NCI-H82 (cell line): ENCODE data around the gene TLR9.
"Not testable (repeated sequence)": the region's sequence is repeated elsewhere in the genome, so short reads cannot be mapped to it uniquely, and the experiment has no call there.

ENCODE experiments used
- DNase-seq: peaks from one replicate; lab custom pipeline; 2025; lab: John Stamatoyannopoulos, UW

TLR9 gene

GRCh38 chr3:52194485-52195290 is 30.8 kb downstream of the TLR9 start:
- DNase-seq, result no peak

GRCh38 chr3:52193065-52193464 is 32.4 kb downstream of the TLR9 start:
- no peak for DNase-seq

GRCh38 chr3:52191663-52192062 is 33.8 kb downstream of the TLR9 start:
- no peak for DNase-seq

GRCh38 chr3:52190294-52191074 is 35.0 kb downstream of the TLR9 start:
- no peak for DNase-seq

- no peak for DNase-seq
Observed at GRCh38 chr3:52188556-52188955, 36.9 kb downstream of the TLR9 start.

- DNase-seq, result no peak
Observed at GRCh38 chr3:52186729-52187128, 38.7 kb downstream of the TLR9 start.

GRCh38 chr3:52185837-52186236 is 39.6 kb downstream of the TLR9 start:
- no peak for DNase-seq

- no peak for DNase-seq
Observed at GRCh38 chr3:52185311-52185710, 40.1 kb downstream of the TLR9 start.

GRCh38 chr3:52184690-52185089 is 40.8 kb downstream of the TLR9 start:
- DNase-seq, result no peak

GRCh38 chr3:52183786-52184445 is 41.5 kb downstream of the TLR9 start:
- no peak for DNase-seq

GRCh38 chr3:52182691-52183090 is 42.8 kb downstream of the TLR9 start:
- DNase-seq, result no peak

- DNase-seq, result no peak
Observed at GRCh38 chr3:52182196-52182595, 43.2 kb downstream of the TLR9 start.

GRCh38 chr3:52181543-52181942 is 43.9 kb downstream of the TLR9 start:
- no peak for DNase-seq

GRCh38 chr3:52178537-52178936 is 46.9 kb downstream of the TLR9 start:
- DNase-seq, result no peak

GRCh38 chr3:52178126-52178525 is 47.3 kb downstream of the TLR9 start:
- DNase-seq, result not testable (repeated sequence)

GRCh38 chr3:52177701-52178042 is 47.8 kb downstream of the TLR9 start:
- no peak for DNase-seq

GRCh38 chr3:52176951-52177700 is 48.3 kb downstream of the TLR9 start:
- DNase-seq, result no peak

- peak; percentile 38 for DNase-seq
Observed at GRCh38 chr3:52176180-52176752, 49.2 kb downstream of the TLR9 start.

GRCh38 chr3:52175416-52176179 is 49.8 kb downstream of the TLR9 start:
- no peak for DNase-seq

- DNase-seq, result no peak
Observed at GRCh38 chr3:52174896-52175295, 50.5 kb downstream of the TLR9 start.

GRCh38 chr3:52173101-52173500 is 52.3 kb downstream of the TLR9 start:
- DNase-seq, result no peak
